HG03108 (cell line): ENCODE measurements around the gene TTC33.
"Not testable (repeated sequence)": the region's sequence is repeated elsewhere in the genome, so short reads cannot be mapped to it uniquely, and the experiment has no call there.

Source experiments
- ATAC-seq: cut with Tn5 transposase; IDR thresholded peaks from one replicate; pipeline ENCODE4 v1.9.1; 2021; ENCODE audit warnings: moderate library complexity; ENCODE audit not compliant: unreplicated experiment

The TTC33 gene

DNA sequence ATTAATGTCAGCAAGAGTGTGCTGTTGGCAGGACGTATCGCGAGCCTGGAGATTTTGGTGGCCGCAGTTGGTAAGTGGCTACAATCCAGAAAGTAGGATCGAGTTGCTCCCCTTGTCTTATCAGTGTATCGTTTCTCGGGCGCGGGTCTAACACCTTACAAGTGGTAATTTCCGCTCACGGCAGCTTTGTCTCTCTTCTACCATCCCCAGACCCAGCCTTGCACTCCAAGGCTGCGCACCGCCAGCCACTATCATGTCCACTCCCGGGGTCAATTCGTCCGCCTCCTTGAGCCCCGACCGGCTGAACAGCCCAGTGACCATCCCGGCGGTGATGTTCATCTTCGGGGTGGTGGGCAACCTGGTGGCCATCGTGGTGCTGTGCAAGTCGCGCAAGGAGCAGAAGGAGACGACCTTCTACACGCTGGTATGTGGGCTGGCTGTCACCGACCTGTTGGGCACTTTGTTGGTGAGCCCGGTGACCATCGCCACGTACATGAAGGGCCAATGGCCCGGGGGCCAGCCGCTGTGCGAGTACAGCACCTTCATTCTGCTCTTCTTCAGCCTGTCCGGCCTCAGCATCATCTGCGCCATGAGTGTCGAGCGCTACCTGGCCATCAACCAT is 74.9 kb downstream of the TTC33 start:
- no peak for ATAC-seq

DNA sequence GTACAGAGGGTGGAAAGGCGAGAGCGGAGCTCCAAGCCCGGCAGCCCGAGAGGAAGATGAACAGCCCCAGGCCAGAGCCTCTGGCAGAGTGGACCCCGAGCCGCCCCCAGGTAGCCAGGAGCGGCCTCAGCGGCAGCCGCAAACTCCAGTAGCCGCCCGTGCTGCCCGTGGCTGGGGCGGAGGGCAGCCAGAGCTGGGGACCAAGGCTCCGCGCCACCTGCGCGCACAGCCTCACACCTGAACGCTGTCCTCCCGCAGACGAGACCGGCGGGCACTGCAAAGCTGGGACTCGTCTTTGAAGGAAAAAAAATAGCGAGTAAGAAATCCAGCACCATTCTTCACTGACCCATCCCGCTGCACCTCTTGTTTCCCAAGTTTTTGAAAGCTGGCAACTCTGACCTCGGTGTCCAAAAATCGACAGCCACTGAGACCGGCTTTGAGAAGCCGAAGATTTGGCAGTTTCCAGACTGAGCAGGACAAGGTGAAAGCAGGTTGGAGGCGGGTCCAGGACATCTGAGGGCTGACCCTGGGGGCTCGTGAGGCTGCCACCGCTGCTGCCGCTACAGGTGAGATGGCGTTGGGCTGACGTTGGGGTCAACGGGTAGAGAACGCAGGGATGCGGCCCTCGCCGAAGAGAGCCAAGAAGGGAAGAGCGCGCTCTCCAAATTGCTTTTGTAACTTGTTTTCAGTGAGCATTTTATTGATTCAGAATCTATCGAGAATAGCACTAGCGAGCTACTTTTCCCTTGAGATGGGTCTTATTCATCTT is 75.7 kb downstream of the TTC33 start, which contains the start of gene PTGER4:
Gene PTGER4, plus strand, starts transcription at position 3 of the 769 bp plus-strand sequence. CDS start 1,079 bp downstream, outside the sequence.
- ATAC-seq = peak; percentile 30

DNA sequence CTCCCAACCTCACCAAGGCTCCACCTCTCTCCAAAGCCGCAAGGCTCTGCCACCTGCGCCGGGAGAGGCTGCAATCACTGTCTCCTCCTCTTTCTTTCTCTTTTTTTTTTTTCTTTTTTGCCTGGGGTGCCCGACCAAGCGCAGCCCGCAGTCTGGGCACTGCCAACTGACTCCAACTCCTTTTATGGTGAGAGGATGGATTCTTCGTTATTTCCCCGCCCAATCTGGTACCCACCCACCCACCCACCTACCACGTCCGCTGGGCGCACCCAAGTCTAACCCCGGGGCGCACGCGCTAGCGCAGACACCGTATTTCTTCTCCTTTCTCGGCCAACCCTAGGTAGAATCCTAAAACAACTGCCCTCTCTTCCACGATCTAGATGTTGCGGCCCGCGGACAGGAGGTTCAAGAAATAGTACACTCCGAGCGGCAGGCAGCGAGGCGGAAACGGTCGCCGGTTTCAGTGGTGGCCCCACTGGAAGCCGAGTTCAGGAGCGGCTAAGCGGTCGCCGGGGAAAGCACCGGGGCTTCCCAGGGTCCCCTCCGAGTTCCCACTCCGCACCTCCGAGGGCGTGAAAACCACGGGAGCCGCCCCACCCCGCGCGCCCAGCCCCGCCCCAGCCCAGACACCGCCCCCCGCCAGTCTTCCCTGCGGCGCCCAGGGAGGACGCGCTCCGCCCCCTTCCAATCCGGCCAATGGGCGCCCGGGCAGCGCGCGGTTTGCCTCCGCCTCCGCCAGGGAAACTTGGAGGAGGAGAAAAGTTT is 76.4 kb downstream of the TTC33 start:
- ATAC-seq = peak; percentile 70

DNA sequence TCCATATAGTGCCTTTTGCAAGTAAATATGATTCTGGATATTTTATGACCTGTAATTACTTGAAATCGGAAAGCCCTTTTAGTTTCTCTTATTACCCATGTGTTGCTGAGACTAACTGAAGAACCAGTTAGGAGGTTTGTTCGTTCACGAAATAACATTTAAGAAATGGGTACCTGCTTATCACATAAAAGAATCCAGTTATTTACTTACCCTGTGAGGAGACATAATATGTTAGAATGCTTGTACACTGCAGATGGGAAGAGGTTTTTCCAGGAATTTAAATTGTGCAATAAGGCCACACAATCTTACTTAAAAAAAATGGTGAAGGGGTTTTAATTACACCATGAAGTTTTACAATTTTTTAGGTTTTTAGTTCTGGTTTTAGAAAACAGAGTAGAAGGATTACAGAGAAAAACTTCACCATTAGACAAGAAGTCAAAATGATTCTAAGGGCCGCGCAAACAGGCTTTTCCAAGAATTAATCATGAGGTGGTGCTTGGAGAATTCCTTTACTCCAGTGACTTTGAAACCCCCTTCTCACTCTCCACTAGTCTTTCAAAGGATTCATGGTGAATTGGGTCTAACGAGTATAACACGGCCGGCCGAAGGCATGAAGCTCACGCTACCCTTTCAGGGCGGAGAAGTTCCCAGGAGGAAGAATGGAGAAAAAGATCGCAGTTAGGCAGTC is 77.2 kb downstream of the TTC33 start:
- ATAC-seq = no peak

DNA sequence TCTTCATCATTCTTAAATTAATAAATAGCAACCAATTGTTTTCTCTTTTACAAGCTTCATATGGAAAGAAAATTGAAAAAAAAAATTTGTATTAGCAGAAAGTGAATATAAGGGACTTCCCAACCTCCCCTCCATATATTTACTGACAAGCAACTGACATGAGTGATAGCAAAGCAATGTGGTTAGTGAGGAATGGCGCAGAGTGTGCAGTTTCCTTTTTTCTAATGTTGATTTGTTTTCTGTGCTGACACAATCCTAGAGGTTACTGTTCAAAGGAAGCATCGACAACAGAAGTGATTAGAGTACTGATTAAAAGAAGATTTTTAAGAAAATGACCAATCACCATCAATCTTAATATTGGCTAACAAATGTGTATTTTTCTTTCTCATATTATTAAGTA is 77.7 kb downstream of the TTC33 start:
- no peak for ATAC-seq

DNA sequence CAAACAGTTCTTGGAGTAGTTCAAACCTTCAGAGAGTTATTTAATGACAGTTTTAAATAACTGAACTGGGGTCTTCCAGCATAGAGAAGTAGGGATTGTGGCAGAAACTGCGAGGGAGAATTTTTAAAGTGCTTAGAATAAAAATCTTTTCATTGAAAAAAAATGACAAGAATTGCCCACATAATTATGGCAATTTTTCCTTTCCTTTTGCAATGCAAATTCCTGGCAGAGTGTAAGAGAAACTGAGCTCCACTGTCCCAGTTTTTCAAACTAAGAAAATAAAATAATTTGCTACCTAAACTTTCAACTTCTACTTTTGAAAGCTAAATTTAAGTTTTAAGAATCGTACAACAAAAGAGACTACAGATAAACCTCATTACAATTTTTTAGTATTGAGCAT is 78.3 kb downstream of the TTC33 start:
- no peak for ATAC-seq

DNA sequence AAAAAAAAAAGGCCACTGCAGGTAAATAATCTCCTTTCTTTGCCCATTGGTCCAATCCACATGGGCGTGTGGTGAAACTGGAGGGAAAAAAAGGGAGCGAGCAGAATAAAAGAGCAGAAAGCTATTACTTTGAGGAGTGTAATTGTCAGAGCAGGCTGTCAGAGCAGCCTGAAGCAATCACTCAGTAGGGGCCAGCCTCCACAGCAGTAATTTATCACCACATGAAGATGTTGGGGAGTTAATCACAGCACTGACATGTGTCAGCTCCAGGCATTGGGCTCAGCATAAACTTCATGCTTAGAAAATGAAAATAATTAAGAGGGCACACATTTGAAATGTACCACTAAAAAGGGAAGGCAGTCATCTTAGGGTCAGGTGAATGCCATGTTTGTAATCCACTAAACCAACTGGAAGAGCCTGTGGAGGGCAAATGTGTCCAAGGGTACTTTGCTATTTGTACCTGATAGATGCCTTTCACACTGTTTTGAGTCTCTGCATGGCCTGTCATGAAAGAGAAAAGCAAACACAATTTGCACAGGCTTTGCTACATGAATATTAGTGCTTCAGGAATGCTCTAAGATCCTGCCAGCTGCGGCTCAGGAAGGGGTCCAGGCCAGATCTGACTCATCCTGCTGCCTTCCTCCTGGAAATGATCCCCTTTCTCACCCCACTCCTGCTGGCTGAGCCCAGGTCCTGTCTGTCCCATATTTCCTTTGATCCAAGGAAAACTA is 79.0 kb downstream of the TTC33 start:
- ATAC-seq = no peak

DNA sequence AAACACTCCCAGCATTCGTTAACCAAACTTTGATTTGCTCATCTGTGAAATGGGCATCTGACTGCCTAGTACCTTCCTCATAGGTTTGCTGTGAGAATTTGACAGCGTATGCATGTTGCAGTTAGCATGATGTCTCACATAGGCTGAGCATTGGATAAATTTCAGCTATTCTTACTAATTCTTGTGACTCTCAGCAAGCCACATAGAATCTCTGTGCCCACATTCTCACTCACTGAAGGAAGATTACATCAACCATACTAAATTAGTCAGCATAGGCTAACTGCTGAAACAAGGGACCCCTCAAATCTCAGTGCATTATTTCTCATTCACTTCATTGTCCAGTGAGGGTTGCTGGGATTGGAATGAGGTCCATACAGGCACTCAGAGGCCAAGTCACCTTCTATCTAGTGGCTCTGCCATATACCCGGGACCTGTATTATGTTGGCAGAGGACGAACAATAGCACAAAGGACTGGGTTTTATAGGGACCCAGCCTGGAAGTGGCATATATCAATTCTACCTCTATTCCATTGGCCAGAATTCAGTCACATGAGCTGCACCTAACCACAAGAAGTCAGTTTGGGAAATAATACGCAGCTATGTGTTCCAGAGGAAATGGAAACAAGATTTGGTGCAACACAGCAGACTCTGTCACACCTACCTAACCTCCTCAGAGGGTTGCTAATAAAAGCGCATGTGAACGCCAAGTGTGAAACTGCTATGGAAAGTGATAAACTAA is 80.2 kb downstream of the TTC33 start:
- no peak for ATAC-seq

DNA sequence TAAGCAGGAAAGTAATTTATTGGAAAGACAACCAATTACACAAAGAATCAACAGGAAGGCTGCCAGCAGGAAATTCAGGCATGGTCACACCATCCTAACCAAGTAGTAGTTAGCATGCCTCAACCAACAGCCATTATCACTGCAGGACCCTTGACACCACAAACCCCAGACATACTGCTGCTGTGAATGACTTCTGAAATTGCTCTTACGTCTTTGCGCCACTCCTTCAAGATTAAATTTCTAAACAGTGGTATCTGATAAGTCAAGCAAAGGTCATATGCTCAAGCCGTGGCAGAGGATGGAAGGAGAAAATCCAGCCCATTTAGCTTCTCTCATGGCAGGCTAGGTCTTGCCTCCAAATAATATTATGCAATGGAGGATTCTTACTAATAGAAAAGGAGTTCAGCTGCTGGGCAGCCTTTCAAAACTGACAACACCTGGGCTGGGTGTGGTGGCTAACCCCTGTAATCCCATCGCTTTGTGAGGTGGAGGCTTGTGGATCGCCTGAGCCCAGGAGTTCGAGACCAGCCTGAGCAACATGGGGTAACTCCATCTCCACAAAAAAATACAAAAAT is 81.0 kb downstream of the TTC33 start:
- no peak for ATAC-seq

DNA sequence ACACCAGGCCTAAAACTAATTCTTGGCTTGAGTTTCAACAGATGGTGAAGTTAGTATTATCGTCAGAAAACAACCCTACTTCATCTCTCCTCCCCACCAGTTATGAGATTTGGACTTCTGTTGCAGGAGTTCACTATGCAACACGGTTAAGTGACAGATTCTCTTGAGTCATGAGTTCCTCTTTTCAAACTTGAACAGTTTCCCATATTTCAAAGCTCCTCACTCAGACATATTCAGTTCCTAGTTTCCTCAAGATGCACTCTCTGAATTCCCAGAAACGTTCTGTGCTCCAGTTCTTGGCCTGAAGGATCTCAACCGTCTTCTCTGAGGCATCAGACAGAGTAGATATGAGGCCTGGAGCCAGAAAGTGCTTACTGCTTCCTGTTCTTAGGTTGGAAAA is 83.3 kb downstream of the TTC33 start:
- no peak for ATAC-seq

DNA sequence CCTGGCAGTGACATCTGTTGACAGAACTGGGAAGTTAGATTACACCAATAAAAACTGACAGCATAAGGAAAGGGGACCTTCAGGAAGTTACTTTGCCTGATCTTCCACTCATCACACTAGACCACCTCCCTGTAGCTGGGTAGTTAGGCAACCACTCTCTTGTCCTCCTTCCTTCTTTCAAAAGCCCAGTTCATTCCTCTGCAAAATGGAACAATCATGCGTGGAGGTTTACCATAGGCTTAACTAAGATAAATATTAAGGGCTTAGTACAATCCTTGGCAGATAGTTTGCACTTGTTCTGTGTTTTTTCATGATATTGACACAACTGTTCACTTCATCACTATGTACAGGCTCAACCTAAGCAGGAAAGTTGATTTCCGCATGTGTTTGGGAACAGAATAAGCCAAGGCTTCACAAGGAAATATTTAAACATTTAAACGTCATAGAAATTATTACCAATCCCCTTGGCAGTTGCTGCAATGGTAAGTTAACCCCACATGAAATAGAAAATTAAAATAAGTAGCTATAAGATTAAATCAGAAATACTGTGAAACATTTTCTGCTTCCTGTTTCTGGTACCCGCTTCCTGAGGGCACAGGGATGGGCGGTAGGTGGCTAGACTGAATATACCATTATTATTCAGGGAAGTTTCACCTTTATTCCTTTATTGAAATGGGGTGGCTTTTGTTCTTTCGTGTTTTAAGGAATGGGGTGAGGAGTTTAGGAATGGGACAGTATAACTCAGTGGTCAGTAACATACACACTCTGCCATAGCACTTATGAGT is 86.0 kb downstream of the TTC33 start:
- no peak for ATAC-seq

DNA sequence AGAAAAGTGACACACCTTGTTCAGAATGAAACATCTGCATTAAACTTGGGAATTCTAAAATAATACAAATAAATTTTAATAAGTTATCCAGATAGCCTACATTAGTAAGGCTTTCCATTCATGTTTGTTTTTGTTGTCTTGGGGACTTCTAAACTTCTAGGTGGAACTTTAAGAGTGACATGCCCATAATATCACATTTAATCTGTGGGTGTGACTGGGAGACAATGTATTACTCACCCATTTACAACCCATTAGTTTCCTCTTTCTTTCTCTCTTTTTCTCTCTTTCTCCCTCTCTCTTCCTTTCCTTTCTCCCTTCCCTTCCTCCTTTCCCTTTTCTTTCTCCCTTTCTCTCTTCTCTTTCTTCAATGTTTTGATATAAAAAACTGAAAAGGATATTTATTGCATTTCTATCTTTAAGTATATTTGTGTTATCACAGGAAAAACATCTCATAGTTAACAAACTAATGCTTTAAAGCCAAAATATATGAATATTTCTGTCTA is 88.5 kb downstream of the TTC33 start:
- no peak for ATAC-seq

DNA sequence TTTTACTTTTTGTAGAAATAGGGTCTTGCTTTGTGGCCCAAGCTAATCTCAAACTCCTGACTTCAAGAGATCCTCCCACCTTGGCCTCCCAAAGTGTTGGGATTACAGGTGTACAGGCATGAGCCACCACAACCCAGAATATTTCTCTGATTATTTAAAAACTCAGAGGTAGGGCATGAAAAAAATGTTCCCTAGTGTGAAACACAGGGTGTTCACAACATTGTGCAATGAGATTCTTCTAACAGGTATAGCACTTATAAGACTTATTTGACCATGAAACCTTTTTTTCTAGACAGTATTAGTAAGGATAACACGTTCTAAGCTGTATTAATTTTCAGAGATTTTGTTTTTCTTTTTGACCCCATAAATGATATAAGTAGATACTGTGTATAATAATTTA is 89.1 kb downstream of the TTC33 start:
- no peak for ATAC-seq

DNA sequence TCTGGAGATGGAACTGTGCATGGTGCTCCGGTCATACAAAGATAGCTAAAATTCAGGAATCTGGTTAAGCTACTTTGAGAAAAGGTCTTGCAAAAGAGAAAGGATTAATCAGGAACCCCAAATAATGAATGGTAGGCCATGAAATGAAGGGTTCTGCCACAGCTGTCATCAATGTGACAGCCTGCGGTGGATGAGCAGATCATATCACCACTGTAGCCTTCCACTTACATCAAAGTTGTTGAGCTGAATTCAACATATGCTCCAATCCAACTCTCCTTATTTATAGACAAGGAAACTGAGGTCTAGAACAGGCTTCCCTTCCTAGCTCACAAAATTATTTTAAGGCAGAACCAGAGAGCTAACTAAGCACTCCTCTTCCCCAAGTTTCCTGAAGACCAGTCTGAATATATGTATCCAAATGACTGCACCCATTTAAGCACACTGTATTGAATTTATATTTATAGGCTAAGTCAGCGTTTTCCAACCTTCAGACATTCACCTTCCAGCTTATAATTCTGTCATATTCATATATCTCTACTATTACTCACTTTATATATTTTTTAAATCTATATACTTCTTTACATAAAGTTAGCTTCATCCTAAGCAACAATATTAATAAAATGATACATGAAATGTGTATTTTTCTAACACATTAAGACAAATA is 90.0 kb downstream of the TTC33 start:
- no peak for ATAC-seq

DNA sequence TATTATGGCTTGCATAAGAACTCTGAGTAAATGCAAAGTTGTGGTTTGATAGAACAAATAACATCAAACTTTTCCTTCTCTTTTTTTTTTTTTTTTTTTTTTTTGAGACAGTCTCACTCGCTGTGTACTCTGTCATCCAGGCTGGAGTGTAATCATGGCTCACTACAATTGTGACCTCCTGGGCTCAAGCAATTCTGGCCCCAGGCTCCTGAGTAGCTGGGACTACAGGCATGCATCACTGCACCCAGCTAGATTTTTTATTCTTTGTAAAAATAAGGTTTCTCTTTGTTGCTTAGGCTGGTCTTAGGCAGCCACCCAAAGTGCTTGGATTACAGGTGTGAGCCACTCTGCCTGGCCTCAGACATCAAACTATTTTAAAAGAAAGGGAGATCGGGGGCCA is 95.0 kb downstream of the TTC33 start:
- ATAC-seq = no peak

DNA sequence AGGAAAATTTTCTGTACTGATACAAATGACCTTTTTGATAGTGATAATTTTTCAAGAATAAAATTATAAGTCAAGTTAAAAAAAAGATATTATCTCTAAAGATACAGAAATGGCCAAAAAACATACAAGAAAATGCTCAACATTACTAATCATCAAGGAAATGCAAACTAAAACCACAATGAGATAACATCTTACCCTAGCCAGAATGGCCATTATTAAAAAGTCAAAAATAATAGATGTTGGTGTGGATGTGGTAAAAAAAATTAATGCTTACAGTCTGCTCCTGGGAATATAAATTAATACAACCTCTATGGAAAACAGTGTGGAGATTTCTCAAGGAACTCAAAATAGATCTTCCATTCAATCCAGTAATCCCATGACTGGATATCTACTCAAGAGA is 99.0 kb downstream of the TTC33 start:
- ATAC-seq = no peak

DNA sequence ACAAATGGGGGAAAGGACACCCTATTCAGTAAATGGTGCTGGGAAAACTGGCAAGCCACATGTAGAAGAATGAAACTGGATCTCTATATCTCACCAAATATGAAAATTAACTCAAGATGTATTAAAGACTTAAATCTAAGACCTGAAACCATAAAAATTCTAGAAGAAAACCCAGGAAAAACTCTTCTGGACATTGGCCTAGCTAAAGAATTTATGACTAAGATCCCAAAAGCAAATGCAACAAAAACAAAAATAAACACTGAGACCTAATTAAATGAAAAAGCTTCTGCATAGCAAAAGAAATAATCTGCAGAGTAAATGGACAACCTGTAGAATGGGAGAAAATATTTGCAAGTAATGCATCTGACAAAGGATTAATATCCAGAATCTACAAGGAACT is 99.7 kb downstream of the TTC33 start:
- not testable (repeated sequence) for ATAC-seq

DNA sequence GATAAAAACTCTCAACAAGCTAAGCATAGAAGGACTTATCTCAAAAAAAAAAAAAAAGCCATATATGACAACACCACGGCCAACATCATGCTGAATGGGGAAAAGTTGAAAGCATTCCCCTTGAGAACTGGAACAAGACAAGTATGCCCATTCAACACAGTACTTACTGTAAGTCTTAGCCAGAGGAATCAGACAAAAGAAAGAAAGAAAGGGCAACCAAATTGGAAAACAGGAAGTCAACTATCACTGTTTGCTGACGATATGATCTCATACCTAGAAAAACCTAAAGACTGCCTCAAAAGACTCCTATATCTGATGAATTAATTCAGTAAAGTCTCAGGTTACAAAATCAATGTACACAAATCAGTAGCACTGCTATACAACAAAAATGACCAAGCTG is 100.6 kb downstream of the TTC33 start:
- no peak for ATAC-seq
